Activated naive CD4-positive, alpha-beta T cell treated with anti-CD3 and anti-CD28 coated beads, Interleukin-2, amount 50 U/mL, for 24 hours (primary cell): ENCODE measurements around the gene LRRC47.
A peak's percentile ranks its signal among the peaks of the same experiment; 100 is the strongest.

Source experiments
- H3K27ac Mint-ChIP-seq: one replicate; pipeline ENCODE4 v1.8.0; 2021; ENCODE audit warnings: mild to moderate bottlenecking, mixed read lengths
- H3K27me3 Mint-ChIP-seq: one replicate; pipeline ENCODE4 v1.8.0; 2021; ENCODE audit warnings: mixed read lengths
- H3K36me3 Mint-ChIP-seq: one replicate; pipeline ENCODE4 v1.8.0; 2021; ENCODE audit warnings: mixed read lengths
- H3K4me1 Mint-ChIP-seq: one replicate; pipeline ENCODE4 v1.8.0; 2021; ENCODE audit warnings: mixed read lengths
- H3K4me3 Mint-ChIP-seq: one replicate; pipeline ENCODE4 v1.8.0; 2021; ENCODE audit warnings: mild to moderate bottlenecking, mixed read lengths
- H3K9me3 Mint-ChIP-seq: one replicate; pipeline ENCODE4 v1.8.0; 2021; ENCODE audit warnings: mixed read lengths

The LRRC47 gene

DNA sequence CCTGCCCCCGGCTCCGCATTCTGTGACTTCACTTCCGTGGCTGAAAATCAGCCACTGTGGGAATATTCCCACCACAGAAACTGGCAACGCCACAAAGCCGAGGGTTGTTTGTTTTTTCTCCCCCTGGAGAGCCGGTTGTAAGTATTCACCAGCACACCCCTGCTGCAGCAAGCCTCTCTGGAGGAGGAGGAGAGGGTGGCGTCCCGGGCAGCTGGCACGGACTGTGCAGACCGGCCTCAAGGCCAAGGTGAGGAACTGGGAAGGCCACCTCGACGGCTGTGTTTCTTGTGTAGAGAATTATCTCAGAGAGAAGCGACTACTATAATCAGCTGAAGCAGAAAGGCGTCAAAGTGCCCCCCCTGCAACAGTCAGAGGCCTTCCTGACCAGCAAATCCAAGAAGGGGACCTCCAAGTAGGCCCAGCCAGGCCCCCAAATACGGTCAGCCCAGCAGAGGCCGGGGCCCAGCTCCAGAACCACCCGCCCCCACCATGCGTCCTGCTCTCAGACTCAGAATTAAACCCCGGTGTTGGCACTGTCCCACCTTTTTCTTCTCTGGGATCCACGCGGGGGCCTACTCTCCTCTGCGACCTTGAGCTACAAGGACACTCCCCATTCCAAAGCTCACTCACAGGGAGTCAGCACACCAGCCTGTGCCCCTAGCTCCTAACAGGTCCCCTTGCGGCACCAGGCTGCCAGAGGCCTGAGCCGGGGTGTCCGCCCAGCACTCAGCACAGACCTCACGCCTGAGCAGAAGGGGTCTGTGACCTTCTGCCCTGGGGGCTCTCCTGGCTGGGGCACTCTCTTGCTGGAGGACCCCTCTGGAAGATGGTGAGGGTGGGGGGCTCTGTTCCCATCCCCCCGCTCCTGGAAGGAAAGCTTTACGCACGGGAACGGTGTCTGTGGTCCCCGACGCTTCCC, 24.9 kb downstream of the LRRC47 start:
- Mint-ChIP-seq H3K27me3 (no peaks in the 10 kb centered on the region), H3K27ac (peak overlapping the region; percentile 72)

DNA sequence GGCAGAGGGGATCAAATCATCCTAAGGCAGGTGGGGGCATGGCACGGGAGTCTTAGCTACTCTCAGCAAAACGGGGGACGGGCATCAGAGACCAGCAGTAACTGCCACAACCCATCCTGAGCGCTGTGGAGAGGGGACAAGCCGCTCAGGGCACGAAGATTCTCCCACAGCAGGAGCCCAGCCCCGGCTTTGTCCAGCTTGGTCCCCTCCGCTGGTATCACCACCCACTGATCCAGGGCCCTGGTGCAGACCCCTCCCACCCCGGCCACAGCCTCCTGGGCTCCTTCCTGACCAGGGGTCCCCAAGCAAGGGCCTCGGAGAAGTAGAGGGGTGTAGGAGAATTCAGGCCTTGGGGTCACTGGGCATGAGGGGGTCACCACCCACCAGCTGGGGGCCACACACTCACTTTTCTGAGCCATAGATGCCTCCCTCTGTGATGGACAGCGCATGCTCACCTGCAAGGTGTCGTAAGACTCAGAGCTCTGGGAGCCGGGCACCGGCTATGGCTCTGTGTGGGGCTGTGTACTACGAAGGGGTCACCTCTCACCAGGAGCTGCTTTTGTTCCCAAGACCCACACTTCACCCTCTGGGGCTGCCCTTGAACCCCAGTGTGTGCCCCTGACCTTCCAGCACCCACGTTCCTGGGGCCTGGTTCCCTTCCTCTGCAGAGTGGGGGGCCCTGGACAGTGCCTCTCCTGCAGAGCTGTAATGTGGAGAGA, 26.1 kb downstream of the LRRC47 start:
- H3K27me3 Mint-ChIP-seq = no peaks in the 10 kb centered on the region
- H3K27ac Mint-ChIP-seq = no peak overlapping the region
- peaks cover 10% of the 10 kb centered on the region for H3K4me1 Mint-ChIP-seq
- H3K4me3 Mint-ChIP-seq = no peak overlapping the region
- no peaks in the 10 kb centered on the region for H3K9me3 Mint-ChIP-seq
- H3K36me3 Mint-ChIP-seq = no peaks in the 10 kb centered on the region

More for the DNA sequence above, 24.9 kb downstream of the LRRC47 start:
- H3K9me3 Mint-ChIP-seq = no peaks in the 10 kb centered on the region
- H3K4me1 Mint-ChIP-seq = peaks cover 10% of the 10 kb centered on the region
- H3K36me3 Mint-ChIP-seq = no peaks in the 10 kb centered on the region
- peak overlapping the region; percentile 81 for H3K4me3 Mint-ChIP-seq

DNA sequence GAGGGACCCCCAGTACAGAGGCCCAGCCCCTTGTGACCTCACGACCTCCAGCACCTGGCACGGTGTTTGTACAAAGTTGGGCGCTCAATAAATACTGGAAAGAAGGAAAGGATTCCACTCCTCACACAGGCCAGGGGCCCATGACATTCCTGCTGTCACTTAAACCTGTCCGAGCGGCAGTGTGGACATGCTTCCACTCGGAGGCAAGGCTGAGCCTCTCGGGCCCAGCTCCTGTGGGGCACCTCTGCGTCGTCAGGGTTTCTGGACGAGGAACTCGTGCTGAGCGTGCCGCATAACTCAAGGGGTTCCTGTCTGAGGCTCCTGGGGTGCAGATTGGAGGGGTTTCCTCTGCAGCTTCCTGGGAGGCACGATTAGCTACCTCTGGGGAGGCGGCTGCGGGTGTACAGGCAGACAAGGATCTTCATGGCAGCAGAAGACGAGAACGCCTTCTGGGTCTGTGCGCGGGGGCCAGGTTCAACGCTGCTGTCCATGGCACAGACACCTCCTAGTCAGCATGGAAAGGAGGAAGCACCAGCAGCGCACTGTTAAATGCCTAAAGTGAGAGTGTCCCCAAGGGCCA, 27.4 kb downstream of the LRRC47 start:
- H3K36me3 Mint-ChIP-seq = no peaks in the 10 kb centered on the region
- peak overlapping the region; percentile 12 for H3K27ac Mint-ChIP-seq
- H3K4me3 Mint-ChIP-seq = no peak overlapping the region
- H3K9me3 Mint-ChIP-seq = no peaks in the 10 kb centered on the region
- peaks cover 2% of the 10 kb centered on the region for H3K27me3 Mint-ChIP-seq
- peaks cover 10% of the 10 kb centered on the region for H3K4me1 Mint-ChIP-seq

DNA sequence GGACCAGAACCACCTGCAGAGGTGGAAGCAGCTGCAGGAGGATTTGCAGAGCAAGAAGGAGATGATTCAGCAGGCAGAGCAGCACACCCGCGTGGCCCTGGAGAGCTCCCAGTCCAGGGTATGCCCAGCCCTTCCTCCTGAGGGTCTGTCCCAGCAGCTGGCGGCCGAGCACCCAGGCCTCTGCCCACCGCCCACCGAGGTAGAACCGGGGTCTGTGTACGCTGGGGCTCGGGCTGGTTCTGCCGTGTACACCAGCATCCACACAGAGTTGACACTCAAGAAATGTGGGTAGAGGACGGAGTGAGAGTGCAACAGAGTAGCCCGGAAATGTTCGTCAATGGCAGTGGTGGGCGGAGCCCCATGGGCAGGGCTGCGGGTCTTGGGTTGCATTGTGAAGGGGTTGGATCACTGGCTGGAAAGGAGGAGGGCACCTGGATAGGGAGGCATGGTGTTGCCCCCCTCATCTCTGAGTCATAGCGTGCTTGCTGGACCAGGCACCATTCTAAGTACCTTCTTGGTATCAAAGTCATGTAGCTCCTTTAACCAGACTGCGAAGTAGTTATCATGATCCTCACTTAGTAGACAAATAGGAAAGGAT, 28.9 kb downstream of the LRRC47 start:
- no peak overlapping the region for H3K27ac Mint-ChIP-seq
- H3K9me3 Mint-ChIP-seq = no peaks in the 10 kb centered on the region

DNA sequence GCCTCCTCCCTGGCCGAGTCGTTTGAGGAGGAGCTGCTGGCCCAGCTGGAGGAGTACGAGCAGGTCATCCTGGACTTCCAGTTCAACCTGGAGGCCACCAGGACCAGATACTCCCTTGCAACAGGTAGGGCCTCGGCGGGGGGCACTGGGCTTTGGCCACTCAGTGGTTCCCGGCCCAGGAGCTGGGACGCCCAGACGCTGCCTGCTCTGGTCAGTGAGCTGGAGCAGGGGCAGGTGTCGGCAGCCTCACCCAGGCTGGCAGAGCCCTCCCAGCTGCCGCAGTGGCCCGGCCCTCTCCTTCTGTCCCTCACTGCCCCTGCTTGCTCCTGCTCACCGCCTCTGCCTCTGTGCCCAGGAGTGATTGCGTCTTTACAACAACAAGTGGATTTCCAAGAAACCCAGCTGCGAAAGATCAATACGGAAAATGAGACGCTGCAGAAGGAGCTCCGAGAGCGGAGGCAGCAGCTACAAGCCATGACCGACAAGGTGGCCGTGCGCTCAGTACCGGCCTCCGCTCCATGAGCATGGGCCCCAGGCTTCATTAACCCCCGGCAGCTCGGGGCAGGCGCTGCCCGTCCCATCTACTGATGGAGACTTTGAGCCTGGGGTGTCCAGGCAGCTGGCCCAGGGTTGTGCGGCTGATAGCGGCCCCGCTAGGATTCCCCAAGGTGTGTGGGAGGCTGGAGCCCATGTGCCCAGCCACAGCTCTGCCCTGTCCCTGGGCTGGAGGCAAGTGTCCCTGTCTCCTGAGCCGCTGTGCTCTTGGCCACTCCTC, 32.8 kb downstream of the LRRC47 start:
- peaks cover 14% of the 10 kb centered on the region for H3K27me3 Mint-ChIP-seq
- no peak overlapping the region for H3K27ac Mint-ChIP-seq
- no peaks in the 10 kb centered on the region for H3K4me1 Mint-ChIP-seq
- H3K4me3 Mint-ChIP-seq = no peak overlapping the region
- H3K36me3 Mint-ChIP-seq = no peaks in the 10 kb centered on the region
- no peaks in the 10 kb centered on the region for H3K9me3 Mint-ChIP-seq

More for the DNA sequence above, 28.9 kb downstream of the LRRC47 start:
- Mint-ChIP-seq H3K36me3 (no peaks in the 10 kb centered on the region), H3K27me3 (peaks cover 3% of the 10 kb centered on the region), H3K4me3 (no peak overlapping the region), H3K4me1 (peaks cover 10% of the 10 kb centered on the region)

DNA sequence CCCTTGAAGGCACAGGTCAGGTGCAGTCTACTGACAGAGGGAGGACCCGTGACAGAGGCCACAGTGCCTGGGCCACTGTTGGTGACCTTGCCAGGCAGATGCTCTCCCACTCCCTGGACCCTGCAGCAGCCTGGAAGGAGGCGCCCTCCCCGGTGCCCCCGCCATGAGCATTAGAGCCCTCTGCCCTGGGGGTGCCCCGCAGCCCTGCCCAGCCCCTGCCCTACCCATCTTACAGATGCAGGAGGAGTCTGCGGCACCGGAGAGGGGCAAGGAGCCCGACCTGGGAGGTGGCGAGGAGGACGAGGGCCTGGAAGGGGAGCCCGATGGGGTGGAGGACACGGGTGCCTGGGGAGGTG, 33.4 kb downstream of the LRRC47 start:
- no peak overlapping the region for H3K27ac Mint-ChIP-seq
- peaks cover 14% of the 10 kb centered on the region for H3K27me3 Mint-ChIP-seq

DNA sequence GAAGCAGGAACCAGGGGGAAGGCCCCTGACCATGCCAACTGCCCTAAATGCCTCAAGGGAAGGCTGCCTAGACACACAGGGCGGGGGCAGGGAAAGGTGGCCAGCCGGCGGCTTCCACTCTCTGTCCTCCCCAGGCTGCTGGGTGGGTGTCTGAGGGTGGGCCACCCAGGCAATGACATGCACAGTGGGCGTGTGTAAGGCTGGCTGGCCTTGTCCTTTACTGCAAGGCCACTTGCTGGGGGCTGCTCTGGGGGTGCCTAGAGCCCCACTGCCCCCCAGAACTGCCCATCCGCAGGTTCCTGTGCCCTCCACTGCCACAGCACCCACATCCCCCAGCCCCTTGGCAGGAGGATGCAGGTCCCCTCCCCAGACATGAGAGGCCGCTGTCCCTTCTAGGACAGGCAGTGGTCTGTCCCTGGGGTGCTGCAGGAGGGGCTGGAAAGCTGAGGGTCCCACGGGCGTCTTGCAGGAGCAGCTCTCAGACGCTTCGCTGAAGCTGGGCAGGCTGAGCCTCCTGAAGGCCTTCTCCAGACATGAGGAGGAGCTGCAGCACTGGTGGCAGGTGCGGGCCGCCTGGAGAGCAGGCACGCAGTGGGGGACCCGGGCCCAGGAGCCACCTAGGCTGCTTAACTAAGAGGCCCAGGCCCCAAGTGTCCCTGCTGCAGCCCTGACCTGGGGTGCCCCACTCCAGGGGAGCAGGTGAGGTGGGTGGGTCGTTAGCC, 34.0 kb downstream of the LRRC47 start:
- H3K4me3 Mint-ChIP-seq = no peak overlapping the region

More for the DNA sequence above, 33.4 kb downstream of the LRRC47 start:
- H3K4me1 Mint-ChIP-seq = no peaks in the 10 kb centered on the region
- H3K36me3 Mint-ChIP-seq = no peaks in the 10 kb centered on the region
- no peaks in the 10 kb centered on the region for H3K9me3 Mint-ChIP-seq
- no peak overlapping the region for H3K4me3 Mint-ChIP-seq

DNA sequence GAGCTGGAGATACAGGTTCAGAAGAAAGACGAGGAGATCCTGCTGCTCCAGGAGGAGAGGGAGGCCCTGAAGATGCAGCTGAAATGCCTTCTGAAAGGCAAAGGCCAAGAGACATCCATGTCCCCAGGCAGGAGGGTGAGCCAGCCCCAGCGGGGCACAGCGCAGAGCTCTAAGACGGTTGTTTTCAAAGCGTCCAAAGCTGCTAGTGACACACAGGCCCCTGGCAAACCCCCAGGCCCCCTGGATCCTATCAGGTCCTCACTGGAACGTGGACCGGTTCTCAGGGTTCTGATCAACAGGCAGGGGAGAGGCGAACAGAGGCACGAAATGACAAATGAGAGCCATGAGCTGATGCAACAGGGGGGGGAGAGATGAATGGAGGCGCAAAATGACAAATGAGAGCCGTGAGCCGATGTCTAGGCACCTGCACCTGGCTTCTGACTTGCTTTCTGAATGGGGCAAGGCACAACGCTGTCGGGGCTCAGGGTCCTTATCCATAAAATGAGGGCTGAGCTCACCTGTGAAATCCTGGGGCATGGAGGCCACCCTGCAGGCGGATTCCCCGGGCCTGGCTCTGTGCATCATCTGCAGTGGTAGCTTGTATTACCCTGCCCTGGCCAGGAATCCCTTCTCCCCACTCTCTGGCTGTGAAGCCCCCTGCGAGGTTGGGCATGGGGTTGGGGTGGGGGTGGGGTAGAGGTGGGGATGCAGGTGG, 34.8 kb downstream of the LRRC47 start:
- Mint-ChIP-seq H3K36me3 (no peaks in the 10 kb centered on the region), H3K4me1 (no peaks in the 10 kb centered on the region), H3K27me3 (peaks cover 14% of the 10 kb centered on the region), H3K27ac (no peak overlapping the region), H3K4me3 (no peak overlapping the region), H3K9me3 (no peaks in the 10 kb centered on the region)

More for the DNA sequence above, 34.0 kb downstream of the LRRC47 start:
- Mint-ChIP-seq H3K36me3 (no peaks in the 10 kb centered on the region), H3K9me3 (no peaks in the 10 kb centered on the region), H3K27ac (no peak overlapping the region), H3K4me1 (no peaks in the 10 kb centered on the region), H3K27me3 (peaks cover 14% of the 10 kb centered on the region)

DNA sequence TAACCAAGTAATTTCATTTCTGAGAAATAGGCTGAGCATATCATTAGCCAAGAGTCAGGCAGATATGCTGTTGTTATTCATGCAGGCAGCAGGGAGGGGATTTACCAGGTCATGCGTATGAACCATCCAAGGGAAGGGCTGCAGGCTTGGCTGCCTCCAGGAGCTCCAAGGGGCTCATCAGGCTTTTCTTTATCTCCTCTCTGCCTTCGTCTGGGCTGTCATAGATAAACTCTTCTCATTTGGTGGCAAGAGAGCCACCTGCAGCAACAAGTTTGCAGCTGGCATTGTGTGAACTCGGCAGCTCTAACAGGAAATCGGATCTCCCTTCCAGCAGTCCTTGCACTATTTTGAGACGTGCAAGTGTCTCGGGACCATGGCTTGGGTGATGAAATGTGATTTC, 36.5 kb downstream of the LRRC47 start:
- H3K9me3 Mint-ChIP-seq = no peaks in the 10 kb centered on the region
- no peak overlapping the region for H3K4me3 Mint-ChIP-seq
- H3K4me1 Mint-ChIP-seq = no peaks in the 10 kb centered on the region
- H3K27ac Mint-ChIP-seq = no peak overlapping the region
- peaks cover 14% of the 10 kb centered on the region for H3K27me3 Mint-ChIP-seq
- H3K36me3 Mint-ChIP-seq = no peaks in the 10 kb centered on the region

DNA sequence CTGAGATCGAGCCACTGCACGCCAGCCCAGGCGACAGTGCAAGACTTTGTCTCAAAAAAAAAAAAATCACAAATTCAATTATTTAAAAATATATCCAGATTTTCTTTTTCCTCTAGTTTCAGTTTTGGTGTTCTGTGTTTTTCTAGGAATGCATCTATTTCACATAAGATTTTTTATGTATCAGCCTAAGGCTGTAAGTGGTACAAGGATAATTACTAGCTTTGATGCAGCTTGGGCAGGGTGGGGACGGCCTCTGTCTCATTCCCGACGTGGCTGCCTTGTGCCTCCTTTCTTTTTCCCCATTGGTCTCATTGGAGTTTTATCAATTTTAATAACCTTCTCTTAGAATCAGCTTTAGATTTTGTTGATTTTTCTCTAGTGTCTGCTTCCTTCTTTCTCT, 37.1 kb downstream of the LRRC47 start:
- Mint-ChIP-seq H3K9me3 (no peaks in the 10 kb centered on the region), H3K4me3 (no peak overlapping the region), H3K27me3 (peaks cover 12% of the 10 kb centered on the region), H3K36me3 (no peaks in the 10 kb centered on the region), H3K27ac (no peak overlapping the region), H3K4me1 (no peaks in the 10 kb centered on the region)

DNA sequence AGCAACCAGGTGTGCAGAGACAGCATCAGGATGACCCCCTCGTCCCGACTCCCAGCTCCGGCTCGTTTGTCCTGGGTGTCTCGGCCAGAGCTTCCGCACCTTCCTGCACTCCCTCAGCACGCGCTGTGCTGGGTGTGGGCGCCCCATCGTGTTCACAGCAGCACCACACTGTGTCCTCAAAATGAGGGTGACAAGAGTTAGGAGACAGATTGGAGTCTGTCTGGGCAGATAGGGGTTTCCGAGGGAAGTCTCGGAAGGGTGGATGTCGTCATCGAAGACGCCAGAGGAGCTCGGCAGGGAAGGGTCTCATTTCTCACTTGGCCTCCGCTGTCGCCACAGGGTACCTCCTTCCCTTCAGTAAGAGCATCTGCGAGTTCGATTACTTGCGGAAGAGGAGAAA, 39.9 kb downstream of the LRRC47 start:
- H3K4me1 Mint-ChIP-seq = no peaks in the 10 kb centered on the region
- H3K27ac Mint-ChIP-seq = no peak overlapping the region
- no peaks in the 10 kb centered on the region for H3K9me3 Mint-ChIP-seq
- no peaks in the 10 kb centered on the region for H3K36me3 Mint-ChIP-seq
- H3K27me3 Mint-ChIP-seq = peaks cover 11% of the 10 kb centered on the region
- no peak overlapping the region for H3K4me3 Mint-ChIP-seq

DNA sequence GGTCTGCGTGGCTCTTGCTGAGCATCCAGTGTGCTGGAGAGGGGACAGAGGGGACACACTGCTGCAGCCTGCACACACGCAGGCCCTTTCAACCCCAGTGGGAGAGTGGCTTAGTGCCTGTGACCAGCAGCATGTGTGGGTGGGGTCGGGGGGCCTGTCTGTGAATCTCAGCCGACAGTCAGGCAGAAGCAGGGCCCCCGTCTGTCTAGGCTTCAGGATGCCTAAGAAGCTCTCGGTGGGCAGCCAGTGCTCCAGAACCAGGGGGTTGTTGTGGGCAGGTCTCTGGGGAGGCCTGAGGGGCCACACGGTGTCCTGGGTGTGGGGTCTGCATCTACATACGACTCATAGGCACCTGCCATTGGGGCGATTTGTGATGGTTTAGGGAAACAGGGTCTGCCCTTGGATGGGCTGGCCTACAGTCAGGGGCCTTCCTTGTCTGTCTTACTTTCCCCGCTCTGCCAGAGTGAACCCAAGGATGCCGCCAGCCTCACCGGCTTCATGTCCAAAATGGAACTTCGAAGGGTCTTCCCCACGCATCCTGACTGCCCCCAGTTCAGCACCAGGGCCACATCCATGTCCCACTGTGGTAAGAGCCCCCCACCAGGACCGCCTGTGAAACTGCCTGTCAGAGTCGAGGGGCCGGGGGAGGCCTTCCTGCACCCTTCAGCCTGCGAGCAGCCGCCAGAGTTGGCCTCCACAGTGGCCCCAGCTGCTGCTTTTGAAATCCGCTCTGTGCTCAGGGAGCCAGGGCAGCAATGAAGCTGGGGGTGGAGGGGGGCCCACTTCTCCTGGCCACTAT, 42.4 kb downstream of the LRRC47 start:
- Mint-ChIP-seq H3K36me3 (no peaks in the 10 kb centered on the region), H3K4me3 (no peak overlapping the region), H3K9me3 (no peaks in the 10 kb centered on the region), H3K27ac (no peak overlapping the region), H3K4me1 (no peaks in the 10 kb centered on the region), H3K27me3 (no peaks in the 10 kb centered on the region)

DNA sequence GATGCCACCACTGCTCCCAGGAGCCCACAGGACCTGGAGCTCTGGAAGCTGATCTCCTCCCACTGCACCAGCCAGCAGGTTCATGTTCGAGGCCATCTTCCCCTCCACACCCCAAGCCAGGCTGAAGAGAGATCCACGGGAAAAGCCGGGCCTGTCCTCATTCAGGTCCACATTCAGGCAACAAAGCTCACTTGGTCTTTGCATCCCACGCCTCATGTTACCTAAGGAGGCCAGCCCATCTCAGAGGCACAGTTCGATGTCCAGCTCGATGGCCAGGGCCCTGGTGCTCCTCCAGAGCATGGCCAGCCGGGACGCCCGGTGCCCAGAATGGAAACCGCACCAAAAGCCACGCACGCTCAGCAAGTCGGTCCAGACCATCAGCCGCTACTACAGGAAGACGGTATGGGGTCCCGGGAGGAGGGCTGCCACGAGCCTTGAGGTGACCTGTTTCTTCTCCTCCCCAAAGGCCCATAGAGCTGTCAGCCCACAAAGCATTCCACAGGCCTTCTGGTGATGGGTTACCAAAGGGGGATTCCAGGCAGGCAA, 43.8 kb downstream of the LRRC47 start, which contains the start of gene CCDC27:
Gene CCDC27 (plus strand): TSS at position 51 of the 546 bp plus-strand sequence. CDS start 32 bp downstream, at position 83.
- H3K4me3 Mint-ChIP-seq = no peak within 1 kb of the TSS
- H3K27me3 Mint-ChIP-seq = no peaks in the 10 kb centered on the region
- H3K9me3 Mint-ChIP-seq = no peaks in the 10 kb centered on the region
- H3K27ac Mint-ChIP-seq = no peak within 1 kb of the TSS
- H3K36me3 Mint-ChIP-seq = no peaks in the 10 kb centered on the region
- peaks cover 10% of the 10 kb centered on the region for H3K4me1 Mint-ChIP-seq
